Right forelimb (tissue), 1 donor: Measurements from ENCODE around the gene TMEM17.
A peak's percentile ranks its signal among the peaks of the same experiment; 100 is the strongest.
"Not testable (repeated sequence)": the region's sequence is repeated elsewhere in the genome, so short reads cannot be mapped to it uniquely, and the experiment has no call there.

ENCODE experiments used
- DNase-seq: peaks from one replicate; pipeline ENCODE4 v3.0.0-alpha.2; 2018

The TMEM17 gene, protein sequence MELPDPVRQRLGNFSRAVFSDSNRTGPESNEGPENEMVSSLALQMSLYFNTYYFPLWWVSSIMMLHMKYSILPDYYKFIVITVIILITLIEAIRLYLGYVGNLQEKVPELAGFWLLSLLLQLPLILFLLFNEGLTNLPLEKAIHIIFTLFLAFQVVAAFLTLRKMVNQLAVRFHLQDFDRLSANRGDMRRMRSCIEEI

DNA sequence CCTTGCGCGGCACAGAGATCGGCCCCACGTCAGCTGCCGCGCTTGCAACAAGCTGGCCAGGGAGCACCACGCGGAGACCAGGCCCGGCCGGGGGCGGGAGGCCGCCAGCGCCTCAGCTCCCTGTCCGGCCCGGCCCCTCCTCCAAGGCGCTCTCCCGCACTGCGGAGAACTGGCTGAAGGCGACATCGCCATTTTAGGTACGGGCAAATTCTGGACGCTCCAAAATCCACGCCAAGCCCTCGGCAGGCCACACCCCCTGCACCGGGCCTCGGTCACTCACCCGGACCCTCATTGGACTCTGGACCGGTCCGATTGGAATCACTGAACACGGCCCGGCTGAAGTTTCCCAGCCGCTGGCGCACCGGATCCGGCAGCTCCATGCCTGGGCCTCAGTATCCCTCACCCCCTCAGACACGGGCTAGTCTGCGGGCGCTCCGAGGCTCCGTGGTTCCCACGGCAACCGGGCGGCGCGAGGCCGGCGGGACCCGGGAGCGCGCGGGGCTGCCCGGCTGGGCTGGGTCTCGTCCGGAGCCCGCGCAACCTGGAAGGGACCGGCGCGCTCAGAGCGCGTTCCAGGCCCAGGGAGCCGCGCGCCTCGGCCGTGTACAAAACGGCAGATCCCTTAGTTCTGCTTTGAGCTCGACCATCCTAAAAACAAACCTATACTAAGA lies at the start of gene TMEM17:
Gene TMEM17, minus strand, starts transcription at position 446 of the 671 bp plus-strand sequence. Its CDS starts 66 bp downstream, at position 380.
- DNase-seq: peak; percentile 96

DNA sequence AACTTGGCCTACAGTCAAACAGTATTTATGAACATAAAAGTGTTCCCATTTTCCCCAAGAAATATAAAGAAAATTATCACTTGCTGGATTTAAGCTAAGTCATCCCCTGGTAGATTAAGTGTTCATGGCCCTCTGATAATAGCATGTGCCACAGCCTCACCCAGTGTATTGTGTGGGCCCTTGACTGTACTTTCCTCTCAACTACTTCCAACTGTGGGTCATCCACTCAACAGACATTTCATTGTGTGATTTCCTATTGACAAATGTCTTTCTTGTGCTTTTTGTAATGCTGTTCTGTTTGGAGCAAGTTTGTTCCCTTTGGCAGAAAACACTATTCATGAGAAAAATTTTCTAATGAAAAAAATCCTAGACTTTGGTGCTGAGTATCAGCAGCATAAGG lies 48.4 kb upstream of the TMEM17 start:
- DNase-seq: no peak

DNA sequence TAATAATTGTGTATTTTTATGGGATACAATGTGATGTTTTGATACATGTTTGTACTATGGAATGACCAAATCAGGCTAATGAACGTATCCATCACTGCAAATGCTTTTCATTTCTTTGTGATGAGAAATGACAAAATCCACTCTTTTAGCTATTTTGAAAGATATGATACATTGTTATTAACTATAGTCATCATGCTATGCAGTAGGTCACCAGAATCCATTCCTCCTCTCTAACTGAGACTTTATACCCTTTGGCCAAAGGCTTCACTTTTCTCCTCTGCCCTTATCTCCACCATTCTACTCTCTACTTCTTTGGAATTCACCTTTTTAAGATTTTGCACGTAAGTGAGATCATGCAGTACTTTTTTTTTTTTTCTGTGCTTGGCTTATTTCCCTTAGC lies 44.5 kb upstream of the TMEM17 start:
- DNase-seq: no peak

DNA sequence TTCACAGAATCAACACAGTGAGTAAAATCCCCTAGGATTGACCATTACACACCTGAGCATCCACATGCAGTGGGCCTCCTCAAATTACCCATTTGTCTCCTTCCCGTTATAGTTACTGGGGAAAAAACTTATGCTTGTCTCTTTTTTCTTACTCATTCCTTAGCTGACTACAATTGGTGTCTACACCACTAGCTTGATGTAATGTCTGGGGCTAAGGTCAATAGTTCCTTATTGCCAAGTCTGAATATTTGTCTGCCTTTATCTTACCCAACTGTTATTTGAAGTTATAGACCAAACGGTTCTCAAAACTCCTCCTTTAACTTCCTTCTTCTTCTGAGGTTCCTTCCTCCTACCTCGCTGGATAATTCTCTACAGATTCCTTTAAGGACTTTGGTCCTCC lies 41.9 kb upstream of the TMEM17 start:
- no peak for DNase-seq

DNA sequence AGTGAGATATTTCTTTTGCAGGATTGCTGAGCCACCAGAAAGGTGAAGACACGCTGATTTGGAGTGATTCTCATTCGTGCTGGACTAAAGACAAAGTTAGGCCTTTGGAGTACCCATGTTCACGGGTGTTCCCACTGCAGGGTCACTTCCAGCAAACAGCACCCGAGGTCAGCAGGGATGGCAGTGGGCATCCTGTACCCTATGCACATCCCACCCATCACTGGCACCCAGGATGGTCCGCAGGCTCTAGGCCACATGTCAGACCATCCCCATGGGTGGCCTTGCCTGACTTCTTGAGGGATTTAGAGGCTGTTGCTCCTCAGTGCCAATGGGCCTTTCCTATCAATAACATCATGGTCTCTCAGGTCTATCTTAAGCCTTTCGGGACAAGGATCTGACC lies 39.3 kb upstream of the TMEM17 start:
- DNase-seq: no peak

DNA sequence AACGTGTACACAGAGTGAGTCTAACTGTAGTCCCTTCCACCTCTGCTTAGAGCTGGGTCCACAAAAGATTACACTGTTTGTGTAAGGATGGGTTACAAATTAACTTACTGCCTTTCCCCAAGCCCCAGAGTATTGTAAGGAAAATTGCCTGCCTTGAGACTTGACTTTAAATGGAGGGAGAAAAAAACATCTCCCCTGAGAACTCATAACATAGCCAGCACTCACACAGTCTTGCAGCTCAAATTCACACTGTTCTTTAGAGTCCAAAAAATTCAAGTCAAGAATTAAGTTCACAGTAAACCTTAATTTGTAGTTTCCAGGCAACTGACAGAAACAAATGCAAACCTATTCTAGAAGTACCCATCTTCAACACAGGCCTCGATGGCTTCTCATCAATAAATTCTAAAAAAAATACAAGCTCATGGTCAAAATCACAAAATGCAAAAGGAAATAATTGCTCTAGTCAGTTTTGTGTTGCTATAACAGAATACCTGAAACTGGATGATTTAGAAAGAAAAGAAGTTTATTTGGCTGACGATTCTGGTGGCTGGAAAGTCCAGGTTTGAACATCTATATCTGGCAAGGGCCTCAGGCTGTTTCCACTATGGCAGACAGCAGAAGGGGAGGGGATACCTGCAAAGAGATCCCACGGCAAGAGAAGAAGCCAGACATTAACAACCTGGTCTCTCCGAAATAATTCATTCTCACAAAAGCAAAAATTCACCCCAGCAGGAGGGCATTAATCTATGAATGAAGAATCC lies 34.6 kb upstream of the TMEM17 start:
- no peak for DNase-seq

DNA sequence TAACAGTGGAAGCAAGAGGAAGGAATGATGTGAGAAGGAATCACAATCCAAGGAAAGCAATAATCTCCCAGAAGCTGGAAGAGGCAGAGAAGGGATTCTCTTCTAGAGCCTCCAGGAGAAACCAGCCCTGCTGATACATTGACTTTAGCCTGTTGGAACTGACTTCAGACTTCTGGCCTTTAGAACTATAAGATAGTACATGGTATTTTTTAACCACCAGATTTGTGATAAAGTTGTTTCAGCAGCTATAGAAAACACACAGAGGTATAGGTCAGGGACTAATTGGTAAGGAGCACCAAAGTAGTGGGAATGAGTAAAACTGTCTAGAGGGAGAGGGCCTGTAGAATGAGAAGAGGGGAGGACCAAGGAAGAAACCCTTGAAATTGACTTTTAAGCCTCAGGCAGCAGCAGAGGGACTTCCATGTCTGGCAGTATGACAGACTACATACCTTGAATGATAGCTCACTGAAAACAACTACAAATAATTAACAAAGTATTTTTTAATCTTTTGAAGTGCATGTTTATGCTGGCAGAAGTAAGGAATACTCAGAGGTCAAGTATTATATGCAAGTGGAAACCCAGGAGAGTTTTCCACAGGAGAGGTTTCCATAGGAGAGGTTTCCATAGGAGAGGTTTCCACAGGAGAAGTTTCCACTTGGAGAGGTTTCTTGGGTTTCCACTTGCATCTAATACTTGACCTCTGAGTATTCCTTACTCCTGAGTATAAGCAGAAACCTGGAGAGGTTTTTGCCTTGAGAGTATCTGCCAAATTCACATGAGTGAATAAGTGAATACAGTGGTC lies 33.8 kb upstream of the TMEM17 start:
- DNase-seq: no peak

DNA sequence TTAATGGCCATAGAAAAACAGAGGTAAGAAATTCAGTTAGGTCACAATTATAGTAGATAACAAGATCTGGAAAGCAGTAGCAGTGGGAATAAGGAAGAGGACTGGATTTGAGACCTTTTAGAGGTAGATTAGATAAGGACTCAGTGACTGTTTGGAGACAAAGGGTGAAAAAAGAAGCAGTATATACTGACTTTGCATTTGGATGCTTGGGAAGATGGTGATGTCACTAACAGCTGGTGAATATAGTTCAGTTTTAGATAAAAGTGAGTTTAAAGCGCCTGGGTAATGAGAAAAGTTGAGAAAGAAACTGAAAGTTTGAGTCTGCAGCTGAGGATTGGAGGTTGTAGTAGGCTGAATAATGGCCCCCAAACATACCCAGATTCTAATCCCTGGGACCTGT lies 32.8 kb upstream of the TMEM17 start:
- no peak for DNase-seq

DNA sequence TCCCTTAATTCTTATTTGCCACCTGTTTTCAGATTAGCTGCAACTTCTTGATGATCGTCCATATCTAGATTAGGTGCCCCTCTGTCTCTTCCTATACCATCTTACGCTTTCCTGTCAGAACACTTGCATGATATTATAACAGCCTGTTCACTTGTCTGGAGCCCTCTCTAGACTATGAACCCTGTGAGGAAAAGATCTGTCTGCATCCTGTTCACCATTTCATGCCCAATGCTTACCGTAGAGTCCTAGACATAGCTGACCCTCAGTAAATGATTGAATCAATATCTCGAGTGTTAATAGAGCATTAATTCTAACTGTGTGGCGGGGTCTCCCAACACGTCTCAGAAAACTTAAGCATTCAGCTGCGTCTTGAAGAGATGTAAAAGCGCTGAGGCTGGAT lies 31.8 kb upstream of the TMEM17 start:
- DNase-seq: no peak

DNA sequence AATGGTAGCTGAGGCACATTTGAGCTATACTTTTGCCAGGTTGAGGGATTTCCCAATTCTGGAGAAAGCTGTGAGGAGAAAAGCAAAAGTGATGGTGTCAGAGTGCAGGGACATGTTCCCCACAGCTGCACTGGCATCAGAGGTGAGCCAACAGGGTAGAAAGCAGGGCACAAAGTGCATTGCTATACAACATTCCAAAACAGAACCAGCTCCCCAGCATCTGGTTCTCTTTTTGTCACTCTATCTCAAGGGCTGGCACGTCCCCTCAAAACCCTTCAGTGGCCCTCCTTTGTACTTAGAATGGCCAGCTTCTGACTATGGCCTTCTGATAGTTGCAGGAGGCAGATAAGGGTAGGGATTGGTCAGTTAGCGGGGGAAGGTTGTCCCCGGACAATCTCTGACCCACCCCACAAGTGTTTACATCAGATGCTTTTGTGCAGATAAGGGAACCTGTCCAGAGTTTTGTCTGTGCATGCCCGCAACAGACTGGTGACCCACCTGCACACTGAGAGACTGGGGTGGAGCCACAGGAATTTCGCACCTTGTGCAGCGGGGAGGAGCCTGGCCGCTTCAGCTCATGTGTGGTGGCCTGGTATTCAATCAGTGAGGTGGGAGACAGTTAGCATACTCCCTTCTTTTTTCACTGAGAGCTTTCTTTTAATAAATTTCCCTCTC lies 31.0 kb upstream of the TMEM17 start:
- DNase-seq: no peak

DNA sequence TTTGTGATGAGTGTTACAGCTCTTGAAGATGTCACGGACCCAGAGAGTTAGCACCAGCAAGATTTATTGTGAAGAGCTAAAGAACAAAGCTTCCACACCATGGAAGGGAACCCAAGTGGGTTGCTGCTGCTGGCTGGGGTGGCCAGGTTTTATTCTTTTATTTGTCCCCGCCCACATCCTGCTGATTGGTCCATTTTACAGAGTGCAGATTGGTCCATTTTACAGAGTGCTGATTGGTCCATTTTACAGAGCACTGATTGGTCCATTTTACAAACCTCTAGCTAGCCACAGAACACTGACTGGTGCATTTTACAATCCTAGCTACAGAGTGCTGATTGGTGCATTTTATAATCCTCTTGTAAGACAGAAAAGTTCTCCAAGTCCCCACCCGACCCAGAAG lies 29.5 kb upstream of the TMEM17 start:
- not testable (repeated sequence) for DNase-seq

DNA sequence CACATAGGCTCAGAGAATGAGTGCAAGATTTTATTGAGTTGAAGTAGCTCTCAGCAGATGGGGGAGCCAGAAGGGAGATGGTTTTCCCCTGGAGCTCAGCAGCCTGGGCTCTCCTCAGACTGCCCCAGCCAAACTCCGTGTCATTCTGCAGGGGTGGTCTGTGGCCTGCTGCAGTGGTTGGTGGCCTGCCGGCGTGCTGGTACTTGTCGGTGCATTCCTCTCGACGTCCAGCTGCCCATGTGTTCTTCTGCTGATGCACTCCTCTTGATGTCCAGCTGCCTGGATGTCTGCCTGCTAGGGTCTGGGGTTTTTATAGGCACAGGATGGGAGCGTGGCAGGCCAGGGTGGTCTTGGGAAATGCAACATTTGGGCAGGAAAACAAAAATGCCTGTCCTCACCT lies 25.6 kb upstream of the TMEM17 start:
- no peak for DNase-seq

DNA sequence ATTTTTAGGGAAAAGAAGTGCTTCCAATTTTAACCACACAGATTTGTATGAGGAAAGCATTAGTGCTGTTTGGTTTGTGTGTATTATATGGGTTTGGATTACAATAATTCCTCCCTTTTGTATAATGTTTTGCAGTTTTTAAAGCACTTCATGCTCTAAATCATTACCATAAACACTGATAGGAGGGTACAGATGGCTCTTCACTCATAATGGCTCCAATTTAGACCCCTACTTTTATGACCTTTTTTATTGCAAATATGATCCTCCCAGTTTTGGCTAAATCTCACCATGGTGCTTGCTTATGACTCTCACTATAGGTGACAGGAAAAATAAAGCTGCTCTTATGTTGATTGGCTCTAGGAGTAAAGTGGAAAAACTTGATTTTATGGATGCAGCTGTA lies 23.8 kb upstream of the TMEM17 start:
- no peak for DNase-seq

DNA sequence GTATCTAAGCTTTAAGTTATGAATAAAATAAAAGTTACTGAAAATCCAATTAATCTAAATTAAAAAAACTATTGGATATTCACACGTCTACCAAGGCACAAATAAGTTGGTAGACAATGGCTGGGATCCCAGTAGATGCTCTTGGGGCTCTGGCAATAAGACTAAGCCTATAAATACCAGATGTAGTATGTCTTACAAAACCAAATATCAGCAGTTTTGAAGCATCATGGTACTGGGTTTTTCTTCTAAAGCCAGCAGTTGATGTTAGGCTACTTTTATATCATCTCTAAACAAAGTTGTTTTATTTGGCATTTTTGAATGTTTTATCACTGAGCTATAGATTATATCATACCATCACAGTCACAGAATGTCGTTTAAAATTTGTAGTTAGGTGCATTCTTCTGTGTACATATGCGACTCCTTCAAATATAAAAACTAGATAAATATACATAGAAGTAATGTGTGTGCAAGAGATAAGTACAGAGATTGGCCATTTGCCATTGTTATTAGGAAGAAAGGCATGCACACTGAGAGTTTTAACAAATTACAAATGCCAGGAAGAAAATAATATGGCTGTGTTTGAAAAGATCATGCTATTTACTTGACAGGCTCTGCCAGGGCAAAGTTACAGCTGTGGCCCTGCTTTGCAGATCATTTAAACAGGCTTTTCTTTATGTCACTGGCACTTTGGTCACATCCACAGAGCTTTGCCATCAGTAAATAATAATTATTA lies 21.6 kb upstream of the TMEM17 start:
- no peak for DNase-seq

DNA sequence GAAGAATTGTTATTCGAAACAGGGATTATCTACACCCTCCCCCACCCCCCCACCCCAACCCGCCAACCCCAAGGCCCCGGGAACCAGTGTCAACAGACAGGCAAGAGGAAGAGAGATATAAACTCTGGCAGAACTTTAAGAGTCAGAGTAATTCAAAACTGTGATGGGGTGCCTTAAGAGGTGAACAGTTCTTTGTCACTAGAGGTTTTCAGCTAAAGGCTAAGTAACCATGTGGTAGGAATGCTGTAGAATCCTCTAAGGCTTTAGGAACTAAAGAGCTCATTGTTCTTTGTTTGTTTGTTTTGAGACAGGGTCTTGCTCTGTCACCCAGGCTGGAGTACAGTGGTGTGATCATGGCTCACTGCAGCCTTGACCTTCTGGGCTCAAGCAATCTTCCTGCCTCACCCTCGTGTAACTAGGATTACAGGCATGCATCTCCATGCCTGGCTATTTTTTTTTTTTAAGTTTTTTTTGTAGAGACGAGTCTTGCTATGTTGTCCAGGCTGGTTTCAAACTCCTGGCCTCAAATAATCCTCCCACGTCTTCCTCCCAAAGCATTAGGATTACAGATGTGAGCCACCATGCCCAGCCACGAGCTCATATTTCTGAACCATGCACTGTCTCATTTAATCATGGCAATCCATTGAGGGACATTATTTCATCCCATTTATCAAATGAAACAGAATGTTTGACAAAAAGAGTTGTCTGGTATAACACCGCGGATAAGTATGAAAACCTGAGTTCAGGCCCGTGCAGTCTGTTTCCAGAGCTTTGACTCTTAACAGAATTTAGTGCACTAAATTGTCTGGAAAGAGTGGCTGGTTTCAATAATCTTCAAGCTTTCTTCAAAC lies 20.8 kb upstream of the TMEM17 start:
- DNase-seq: no peak

DNA sequence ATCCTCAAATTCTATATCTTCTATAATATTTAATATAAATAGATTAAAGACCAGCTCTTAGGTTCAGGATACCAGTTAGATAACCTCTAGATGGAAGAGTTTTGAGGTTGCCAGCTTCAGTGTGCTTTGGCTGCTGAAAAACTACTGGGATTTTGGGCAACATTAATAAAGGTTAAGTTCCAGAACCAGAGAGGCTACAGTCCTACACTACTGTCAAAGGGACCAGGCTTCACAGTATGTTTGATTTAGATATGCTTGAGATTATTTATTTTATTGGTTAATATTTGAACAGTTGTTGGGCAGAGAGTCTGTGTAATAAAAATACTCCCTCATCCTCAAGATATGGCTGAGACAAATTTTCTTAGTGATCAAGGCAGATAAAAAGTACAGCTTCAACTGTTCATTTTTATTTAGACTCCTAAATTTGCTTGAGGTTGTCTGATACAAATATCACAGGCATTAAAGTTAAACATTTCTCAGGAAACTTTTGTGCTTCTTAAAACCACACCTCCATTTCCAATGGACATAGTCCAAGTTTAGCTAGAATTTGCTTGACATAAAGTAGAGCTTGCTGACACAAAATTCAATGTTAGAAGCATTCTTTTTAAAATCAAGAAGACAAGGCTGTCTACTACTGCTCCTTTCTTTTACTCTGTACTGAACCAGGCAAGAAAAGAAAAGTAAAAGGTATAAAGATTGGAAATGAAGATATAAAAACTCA lies 19.7 kb upstream of the TMEM17 start:
- DNase-seq: no peak

DNA sequence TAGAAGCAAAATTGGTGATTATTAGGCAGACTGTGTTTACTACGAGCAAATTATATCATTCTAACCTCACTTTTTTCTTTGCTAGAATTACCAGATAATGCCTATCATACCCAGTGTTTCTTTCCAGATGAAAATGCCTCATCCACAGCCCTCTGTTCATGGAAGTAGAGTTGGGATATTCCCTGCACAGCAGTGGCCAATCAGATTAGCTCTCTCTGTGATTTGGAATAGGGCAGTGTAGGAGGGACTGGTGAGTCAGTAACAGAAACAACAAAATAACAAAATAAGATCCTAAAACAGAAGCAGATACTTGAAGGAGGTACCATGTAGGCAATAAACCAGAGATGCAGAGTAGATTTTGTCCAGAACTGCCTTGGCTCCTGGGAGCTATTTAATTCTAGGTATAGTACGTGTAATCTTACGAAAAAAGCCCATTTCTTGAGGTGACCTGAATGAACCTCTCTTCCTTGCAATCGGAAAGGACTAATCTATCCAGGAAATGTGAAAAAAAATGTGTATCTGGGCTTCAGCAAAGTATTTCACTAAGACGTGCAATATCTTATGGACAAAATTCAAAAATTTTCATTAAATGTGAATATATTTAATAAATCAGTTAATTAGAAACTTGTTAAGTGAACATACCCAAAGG lies 18.4 kb upstream of the TMEM17 start:
- no peak for DNase-seq

DNA sequence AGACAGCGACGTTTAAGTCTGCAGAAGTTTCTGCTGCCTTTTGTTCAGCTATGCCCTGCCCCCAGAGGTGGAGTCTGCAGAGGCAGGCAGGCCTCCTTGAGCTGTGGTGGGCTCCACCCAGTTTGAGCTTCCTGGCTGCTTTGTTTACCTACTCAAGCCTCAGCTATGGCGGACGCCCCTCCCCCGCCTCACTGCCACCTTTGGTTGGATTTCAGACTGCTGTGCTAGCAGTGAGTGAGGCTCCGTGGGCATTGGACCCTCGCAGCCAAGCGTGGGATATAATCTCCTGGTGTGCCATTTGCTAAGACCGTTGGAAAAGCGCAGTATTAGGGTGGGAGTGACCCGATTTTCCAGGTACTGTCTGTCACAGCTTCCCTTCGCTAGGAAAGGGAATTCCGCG lies 15.1 kb upstream of the TMEM17 start:
- DNase-seq: not testable (repeated sequence)

DNA sequence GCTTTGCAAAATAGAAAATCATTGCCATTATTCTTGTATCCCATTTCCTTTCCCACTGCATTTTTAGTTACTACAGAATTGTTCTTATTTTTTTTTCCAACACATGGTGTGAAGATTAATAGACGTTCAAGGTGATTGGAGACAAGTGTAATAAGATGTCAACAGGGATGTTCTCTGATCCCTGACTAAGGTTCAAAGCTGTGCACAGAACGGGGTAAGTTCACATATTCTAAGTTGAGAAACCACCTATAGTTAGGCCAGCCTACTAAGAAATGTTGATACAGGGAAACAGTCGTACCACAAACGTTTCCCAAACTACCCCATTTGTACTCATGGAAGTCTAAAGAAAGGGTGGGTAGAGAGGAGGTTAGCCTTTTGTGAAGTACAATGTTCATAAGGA lies 6.4 kb upstream of the TMEM17 start:
- DNase-seq: no peak

DNA sequence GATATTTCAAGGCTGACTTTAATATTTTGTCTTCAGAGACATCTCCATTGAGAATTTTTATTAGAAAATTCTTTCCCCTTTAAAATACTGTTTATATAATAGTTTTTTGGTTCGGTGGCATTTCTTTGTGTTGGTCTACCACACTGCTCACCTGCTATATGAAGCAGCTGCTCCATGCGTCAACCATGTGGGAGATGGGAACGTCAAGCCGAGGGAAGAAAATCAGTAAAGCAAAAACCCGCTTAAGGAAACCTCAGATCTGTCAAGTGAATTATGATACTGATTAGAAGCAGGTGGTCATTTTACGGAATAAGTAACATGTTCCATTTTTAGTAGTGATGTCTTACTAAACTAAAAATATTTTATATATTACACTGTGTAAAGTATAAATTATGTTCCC lies 5.6 kb upstream of the TMEM17 start:
- no peak for DNase-seq
